HCT116 (cell line): ENCODE measurements around the gene GTF2A1. TPM values are rescaled to one million over a fixed set of nuclear protein-coding genes. Genes with fewer than 3 reads are reported as not detected.
A peak's percentile ranks its signal among the peaks of the same experiment; 100 is the strongest.

Experiments used
- ATAC-seq: fragments of 200-7000 bp; cut with Tn5 transposase; 2 replicates; pipeline ENCODE4 v1.9.1; 2020; ENCODE audit warnings: mild to moderate bottlenecking, moderate library complexity
- BruUV-seq: library from RNA; stranded (reverse); fragments of 400-500 nt; replicated peaks from 2 replicates; lab custom pipeline; 2021; lab: Mats Ljungman, UMichigan
- CTCF ChIA-PET: fragments of 300-600 bp; sonication (Branson Sonifier 250); formaldehyde crosslinking; loops from one replicate; lab custom pipeline; 2021; ENCODE audit warnings: antibody characterized with exemption; lab: Charles Lee
- POLR2A ChIA-PET: fragments of 300-600, 350-600 bp; sonication (Branson Sonifier 250); formaldehyde crosslinking; loops from one replicate; lab custom pipeline; 2021; ENCODE audit warnings: antibody characterized with exemption; lab: Charles Lee
- RAD21 ChIA-PET, 2 experiments: fragments of 300-600 bp; sonication (Branson Sonifier 250); formaldehyde crosslinking; loops; one replicate each; lab custom pipeline; 2023; ENCODE audit warnings: low total read pairs in 2 of 2; ENCODE audit not compliant: uncharacterized antibody in 2 of 2, unreplicated experiment in 2 of 2, low non-redundant PET in 1 of 2; lab: Charles Lee
- DNase-seq: peaks from one replicate; pipeline ENCODE4 v3.0.0-alpha.2; 2010; ENCODE audit warnings: low read depth, low spot score
- H2AFZ ChIP-seq: fragments of 200-600 bp; shearing (Covaris generic), sonication (generic); 2 replicates; pipeline ENCODE4 v1.6.1; 2017; ENCODE audit warnings: low read depth, mixed run types, mixed read lengths, antibody characterized with exemption, low read length; ENCODE audit not compliant: poor library complexity, severe bottlenecking
- H3K27ac ChIP-seq: 2 replicates; pipeline ENCODE4 v1.5.1; 2012; ENCODE audit warnings: low read depth, low read length
- H3K27me3 ChIP-seq: fragments of 200-600 bp; sonication (generic); 2 replicates; pipeline ENCODE4 v1.6.1; 2016; ENCODE audit warnings: mixed run types, low read length, mixed read lengths; ENCODE audit not compliant: insufficient read depth
- H3K36me3 ChIP-seq, 2 experiments: fragments of 200-500 bp in 1 of 2; fragments of 200-600 bp in 1 of 2; sonication (Bioruptor generic) in 1 of 2; sonication (generic) in 1 of 2; 2 replicates each; pipeline versions ENCODE4 v1.5.1 to v1.6.1; 2014 to 2016; ENCODE audit warnings: low read length in 2 of 2, inconsistent platforms in 1 of 2, mixed read lengths in 1 of 2, mixed run types in 1 of 2; ENCODE audit not compliant: insufficient read depth in 2 of 2, control insufficient read depth in 1 of 2
- H3K4me1 ChIP-seq, 2 experiments: fragments of 200-600 bp in 1 of 2; sonication (generic) in 1 of 2; 2 replicates each; pipeline versions ENCODE4 v1.5.1 to v1.6.1; 2012 to 2017; ENCODE audit warnings: low read length in 2 of 2, inconsistent platforms in 1 of 2, mild to moderate bottlenecking in 1 of 2, mixed read lengths in 1 of 2, mixed run types in 1 of 2, moderate library complexity in 1 of 2; ENCODE audit not compliant: insufficient read depth in 2 of 2, control insufficient read depth in 1 of 2
- H3K4me2 ChIP-seq: fragments of 200-600 bp; sonication (generic); 2 replicates; pipeline ENCODE4 v1.6.1; 2017; ENCODE audit warnings: mixed run types, low read length, mixed read lengths
- H3K4me3 ChIP-seq, 2 experiments: fragments of 200-600 bp in 1 of 2; sonication (generic) in 1 of 2; replicated peaks in 1 of 2; 2 replicates each; pipeline ENCODE4 v1.5.1; 2011 to 2016; ENCODE audit warnings: low read length in 2 of 2, control low read depth in 1 of 2, low read depth in 1 of 2, mild to moderate bottlenecking in 1 of 2, mixed read lengths in 1 of 2, mixed run types in 1 of 2
- H3K79me2 ChIP-seq: fragments of 200-600 bp; sonication (generic); 2 replicates; pipeline ENCODE4 v1.6.1; 2017; ENCODE audit warnings: mild to moderate bottlenecking, mixed run types, low read length, moderate library complexity, mixed read lengths; ENCODE audit not compliant: insufficient read depth
- H3K9ac ChIP-seq: fragments of 200-600 bp; sonication (generic); 2 replicates; pipeline ENCODE4 v1.6.1; 2016; ENCODE audit warnings: low read length, mixed read lengths
- H3K9me2 ChIP-seq: fragments of 200-600 bp; sonication (generic), shearing (Covaris generic); 2 replicates; pipeline ENCODE4 v1.6.1; 2017; ENCODE audit warnings: mixed run types, mild to moderate bottlenecking, moderate library complexity; ENCODE audit not compliant: insufficient read depth
- H3K9me3 ChIP-seq, 2 experiments: fragments of 200-500 bp in 1 of 2; fragments of 200-600 bp in 1 of 2; sonication (Bioruptor generic) in 1 of 2; sonication (generic) in 1 of 2; 2 replicates each; pipeline ENCODE4 v1.6.1; 2014 to 2017; ENCODE audit warnings: low read length in 2 of 2, mixed read lengths in 2 of 2, inconsistent platforms in 1 of 2, low read depth in 1 of 2, mild to moderate bottlenecking in 1 of 2, mixed run types in 1 of 2, moderate library complexity in 1 of 2; ENCODE audit not compliant: control insufficient read depth in 1 of 2, insufficient read depth in 1 of 2
- H4K20me1 ChIP-seq: fragments of 200-600 bp; sonication (generic), shearing (Covaris generic); 2 replicates; pipeline ENCODE4 v1.6.1; 2017; ENCODE audit warnings: mixed run types, mild to moderate bottlenecking, moderate library complexity; ENCODE audit not compliant: insufficient read depth
- CBX3 ChIP-seq: IDR thresholded peaks from 2 replicates; pipeline ENCODE4 v1.6.1; 2012; ENCODE audit warnings: low read depth
- CEBPB ChIP-seq: IDR thresholded peaks from 2 replicates; pipeline ENCODE4 v1.6.1; 2012; ENCODE audit warnings: low read depth
- EGR1 ChIP-seq: IDR thresholded peaks from 2 replicates; pipeline ENCODE4 v1.6.1; 2012; ENCODE audit warnings: low read depth
- FOSL1 ChIP-seq: IDR thresholded peaks from 2 replicates; pipeline ENCODE4 v1.6.1; 2012; ENCODE audit warnings: low read depth
- JUND ChIP-seq: IDR thresholded peaks from 2 replicates; pipeline ENCODE4 v1.6.1; 2012
- POLR2A ChIP-seq: IDR thresholded peaks from 2 replicates; pipeline ENCODE4 v1.7.0; 2011; ENCODE audit warnings: borderline replicate concordance; ENCODE audit not compliant: insufficient read depth, insufficient read length; ENCODE audit errors: extremely low read depth
- REST ChIP-seq: IDR thresholded peaks from 2 replicates; pipeline ENCODE4 v1.6.1; 2012; ENCODE audit warnings: low read depth
- SIN3A ChIP-seq: IDR thresholded peaks from 2 replicates; pipeline ENCODE4 v1.6.1; 2012; ENCODE audit warnings: low read depth
- ZFX ChIP-seq: fragments of 450-650 bp; IDR thresholded peaks from 2 replicates; pipeline ENCODE4 v1.6.1; 2017
- intact Hi-C: fragments of 100-400 bp; cut with micrococcal nuclease; formaldehyde crosslinking; loops from 2 replicates; pipeline ENCODE4 v1.10.0; 2022
- total RNA-seq: library from RNA; stranded (reverse); gene quantifications from one replicate; pipeline ENCODE4 v1.2.1, GENCODE V29; 2021; ENCODE audit not compliant: unreplicated experiment

The GTF2A1 gene
- total RNA-seq, 1 experiment from 2014 or later, result 39.7 TPM

GRCh38 chr14:81220580-81220829, 254 bp downstream of the GTF2A1 start:
- ChIA-PET POLR2A (interaction anchor here (0.8 to 1.6 kb wide), 10 partner anchors 8 to 365 kb away, joined by 3 to 6 read pairs (median 4); partner anchors contain the start of gene CEP128), RAD21 (no interaction called here), CTCF (interaction anchor here (1.5 kb wide), 1 partner anchor 244 kb away, joined by 4 read pairs; no protein-coding TSS in a partner anchor)
- Histone ChIP-seq H4K20me1 (no peaks in the 10 kb centered on the region), H3K27ac (peak overlapping the region; percentile 79), H3K36me3 (peaks cover 0 to 6% of the 10 kb centered on the region in 2 experiments; a peak in 3 of 4 replicates), H3K9ac (peak overlapping the region; percentile 89), H3K4me3 (peak overlapping the region; percentile 75 to 78), H3K9me3 (no peaks in the 10 kb centered on the region), H3K9me2 (no peaks in the 10 kb centered on the region), H3K4me2 (peak overlapping the region; percentile 77), H3K27me3 (no peaks in the 10 kb centered on the region), H3K4me1 (peaks cover 7 to 20% of the 10 kb centered on the region in 2 experiments), H3K79me2 (peaks cover 48% of the 10 kb centered on the region), H2AFZ (no peak overlapping the region)
- BruUV-seq, result no TSS peak
- DNase-seq (no peak), ATAC-seq (no peak)
- TF ChIP-seq POLR2A (no peak), FOSL1 (0 out of 2 replicates have a peak, but pooled peaks have one; percentile 12)
- intact Hi-C loops, result loop anchor here (5.0 kb wide), 1 partner anchor 312 kb away; the partner anchor contains the start of gene SEL1L

GRCh38 chr14:81219759-81220579, 790 bp downstream of the GTF2A1 start:
- Histone ChIP-seq H3K9ac (peak overlapping the region; percentile 92), H3K79me2 (peaks cover 53% of the 10 kb centered on the region), H3K36me3 (peaks cover 5 to 10% of the 10 kb centered on the region in 2 experiments; a peak in 3 of 4 replicates), H3K4me2 (peak overlapping the region; percentile 90), H4K20me1 (no peaks in the 10 kb centered on the region), H2AFZ (no peak overlapping the region), H3K4me1 (peaks cover 7 to 20% of the 10 kb centered on the region in 2 experiments), H3K9me2 (no peaks in the 10 kb centered on the region), H3K27me3 (no peaks in the 10 kb centered on the region), H3K4me3 (peak overlapping the region; percentile 91 to 92), H3K27ac (peak overlapping the region; percentile 79), H3K9me3 (no peaks in the 10 kb centered on the region)
- DNase-seq, result no peak
- CTCF ChIA-PET, result interaction anchor here (1.5 kb wide), 1 partner anchor 245 kb away, joined by 4 read pairs; no protein-coding TSS in a partner anchor
- POLR2A ChIA-PET, result interaction anchor here (0.9 to 1.6 kb wide), 10 partner anchors 9 to 337 kb away, joined by 3 to 6 read pairs (median 4); partner anchors contain the start of gene CEP128
- intact Hi-C loops, result loop anchor here (5.0 kb wide), 2 partner anchors 278 to 312 kb away; partner anchors contain the start of genes CEP128 and SEL1L
- BruUV-seq, result TSS peak; percentile 88
- ATAC-seq, result no peak
- RAD21 ChIA-PET, result no interaction called here
- TF ChIP-seq POLR2A (no peak), ZFX (no peak; the same call in 1 of the 2 replicates), CBX3 (no peak), REST (no peak), EGR1 (no peak), JUND (no peak), CEBPB (no peak), SIN3A (no peak)
